Raji (cell line): ENCODE data around the gene THOC6.

ENCODE experiments used
- POLR2A ChIP-seq: IDR thresholded peaks from 2 replicates; pipeline ENCODE4 v1.6.1; 2011; ENCODE audit warnings: low read depth, low read length, control low read depth; ENCODE audit not compliant: insufficient read depth

THOC6 gene

GRCh38 chr16:3007059-3007956 lies 16.5 kb upstream of the THOC6 start:
- no peak for TF ChIP-seq POLR2A

GRCh38 chr16:3007957-3008689 lies 15.7 kb upstream of the THOC6 start:
- no peak for TF ChIP-seq POLR2A

- TF ChIP-seq POLR2A: no peak
These were observed 15.2 kb upstream of the THOC6 start for GRCh38 chr16:3008690-3009037.

GRCh38 chr16:3009568-3010390 lies 14.1 kb upstream of the THOC6 start:
- TF ChIP-seq POLR2A: no peak

- TF ChIP-seq POLR2A: no peak
These were observed 13.3 kb upstream of the THOC6 start for GRCh38 chr16:3010510-3010909.

- TF ChIP-seq POLR2A: no peak
These were observed 11.6 kb upstream of the THOC6 start for GRCh38 chr16:3012246-3012645.

GRCh38 chr16:3012828-3013420 lies 10.9 kb upstream of the THOC6 start, which contains the start of gene CLDN9:
CLDN9 (plus strand) TSS chr16:3012923; CDS start chr16:3013363, 440 bp downstream.
- no peak for TF ChIP-seq POLR2A

- TF ChIP-seq POLR2A: no peak
These were observed 10.3 kb upstream of the THOC6 start for GRCh38 chr16:3013491-3013951.

GRCh38 chr16:3013998-3014690 lies 9.7 kb upstream of the THOC6 start:
- no peak for TF ChIP-seq POLR2A

GRCh38 chr16:3014971-3015370 lies 8.9 kb upstream of the THOC6 start:
- TF ChIP-seq POLR2A: no peak

- TF ChIP-seq POLR2A: no peak
These were observed 7.8 kb upstream of the THOC6 start for GRCh38 chr16:3015865-3016521.

GRCh38 chr16:3017344-3017743 lies 6.5 kb upstream of the THOC6 start:
- no peak for TF ChIP-seq POLR2A

- TF ChIP-seq POLR2A: no peak
These were observed 5.9 kb upstream of the THOC6 start, which contains the start of gene CLDN6 for GRCh38 chr16:3017794-3018506. CLDN6 (minus strand) TSS chr16:3018183; CDS start chr16:3016021, 2,162 bp downstream.
